GM23338 (cell line): ENCODE data around the gene SLC9A3. TPM values are rescaled to one million over a fixed set of nuclear protein-coding genes. Genes with fewer than 3 reads are reported as not detected.

Experiments
- ATAC-seq: fragments of 200-7000 bp; cut with Tn5 transposase; 3 replicates; pipeline ENCODE4 v1.9.1; 2020
- DNase-seq: peaks from one replicate; pipeline ENCODE4 v3.0.0-alpha.2; 2015; ENCODE audit warnings: low spot score
- H2AFZ ChIP-seq: fragments of 200-600 bp; sonication (generic); 2 replicates; pipeline ENCODE4 v1.8.0; 2016; ENCODE audit warnings: antibody characterized with exemption, mild to moderate bottlenecking, moderate library complexity
- H3F3A ChIP-seq: fragments of 200-600 bp; sonication (generic); replicated peaks from 2 replicates; pipeline ENCODE4 v1.8.0; 2017; ENCODE audit warnings: antibody characterized with exemption, mixed run types, low read depth
- H3K27ac ChIP-seq: fragments of 200-600 bp; sonication (generic); 2 replicates; pipeline ENCODE4 v1.6.1; 2016; ENCODE audit warnings: low read depth
- H3K27me3 ChIP-seq: fragments of 200-600 bp; sonication (generic); 2 replicates; pipeline ENCODE4 v1.8.0; 2016; ENCODE audit warnings: mild to moderate bottlenecking, mixed run types, moderate library complexity; ENCODE audit not compliant: insufficient read depth
- H3K36me3 ChIP-seq: fragments of 200-600 bp; sonication (generic); 2 replicates; pipeline ENCODE4 v1.8.0; 2016; ENCODE audit warnings: mild to moderate bottlenecking; ENCODE audit not compliant: insufficient read depth
- H3K4me1 ChIP-seq: fragments of 200-600 bp; sonication (generic); 2 replicates; pipeline ENCODE4 v1.8.0; 2016; ENCODE audit warnings: mild to moderate bottlenecking, moderate library complexity; ENCODE audit not compliant: insufficient read depth
- H3K4me2 ChIP-seq: fragments of 200-600 bp; sonication (generic); 2 replicates; pipeline ENCODE4 v1.7.1; 2017; ENCODE audit warnings: mixed run types
- H3K4me3 ChIP-seq: fragments of 200-600 bp; sonication (generic); 2 replicates; pipeline ENCODE4 v1.6.1; 2016; ENCODE audit warnings: mixed run types
- H3K79me2 ChIP-seq: fragments of 200-600 bp; sonication (generic); replicated peaks from 2 replicates; pipeline ENCODE4 v1.8.0; 2017; ENCODE audit warnings: mild to moderate bottlenecking; ENCODE audit not compliant: insufficient read depth
- H3K9me2 ChIP-seq: fragments of 200-600 bp; sonication (generic); 2 replicates; pipeline ENCODE4 v1.8.0; 2017; ENCODE audit not compliant: insufficient read depth
- H4K20me1 ChIP-seq: fragments of 200-600 bp; sonication (generic); replicated peaks from 2 replicates; pipeline ENCODE4 v1.8.0; 2017; ENCODE audit warnings: mild to moderate bottlenecking; ENCODE audit not compliant: insufficient read depth
- H3K27ac Mint-ChIP-seq: 2 replicates; pipeline ENCODE4 v1.8.0; 2020; ENCODE audit warnings: inconsistent platforms, mild to moderate bottlenecking, moderate library complexity, mixed read lengths
- H3K27me3 Mint-ChIP-seq: 3 replicates; pipeline ENCODE4 v1.8.0; 2022; ENCODE audit warnings: low read depth, mild to moderate bottlenecking, moderate library complexity, mixed read lengths, inconsistent platforms; ENCODE audit not compliant: insufficient read depth, poor library complexity
- H3K36me3 Mint-ChIP-seq: 3 replicates; pipeline ENCODE4 v1.8.0; 2021; ENCODE audit warnings: low read depth, mild to moderate bottlenecking, inconsistent platforms, moderate library complexity, mixed read lengths
- H3K4me1 Mint-ChIP-seq: 3 replicates; pipeline ENCODE4 v1.8.0; 2020; ENCODE audit warnings: mild to moderate bottlenecking, inconsistent platforms, mixed read lengths
- H3K4me3 Mint-ChIP-seq: 3 replicates; pipeline ENCODE4 v1.8.0; 2021; ENCODE audit warnings: moderate library complexity, mild to moderate bottlenecking, inconsistent platforms, mixed read lengths
- H3K9me3 Mint-ChIP-seq: 3 replicates; pipeline ENCODE4 v1.8.0; 2020; ENCODE audit warnings: moderate library complexity, mild to moderate bottlenecking, inconsistent platforms, mixed read lengths
- CREB1 ChIP-seq: fragments of 250-450 bp; sonication (Bioruptor Pico); IDR thresholded peaks from 2 replicates; pipeline ENCODE4 v1.5.0; 2020; ENCODE audit warnings: low read depth, mild to moderate bottlenecking, moderate library complexity
- CTCF ChIP-seq, 2 experiments: fragments of 200-600 bp in 1 of 2; sonication (generic) in 1 of 2; conservative IDR thresholded peaks; 2 replicates each; pipeline versions ENCODE4 v1.5.1 to v1.6.1; 2016 to 2017; ENCODE audit warnings: antibody characterized with exemption in 2 of 2, low read depth in 2 of 2, mild to moderate bottlenecking in 2 of 2, moderate library complexity in 1 of 2
- ETS1 ChIP-seq: IDR thresholded peaks from 2 replicates; pipeline ENCODE4 v1.6.1; 2016; ENCODE audit warnings: antibody characterized with exemption
- EZH2 ChIP-seq: fragments of 200-600 bp; sonication (generic); IDR thresholded peaks from one replicate; pipeline ENCODE4 v1.8.0; 2017; ENCODE audit warnings: antibody characterized with exemption, mild to moderate bottlenecking, low read depth; ENCODE audit not compliant: unreplicated experiment
- EZH2phosphoT487 ChIP-seq: fragments of 200-600 bp; sonication (generic); IDR thresholded peaks from one replicate; pipeline ENCODE4 v1.8.1; 2018; ENCODE audit warnings: antibody characterized with exemption; ENCODE audit not compliant: unreplicated experiment
- JUNB ChIP-seq: IDR thresholded peaks from one replicate; pipeline ENCODE4 v1.6.1; 2016; ENCODE audit warnings: antibody characterized with exemption; ENCODE audit not compliant: unreplicated experiment
- NANOG ChIP-seq: IDR thresholded peaks from 2 replicates; pipeline ENCODE4 v1.6.1; 2016; ENCODE audit warnings: antibody characterized with exemption, borderline replicate concordance
- POLR2AphosphoS5 ChIP-seq: IDR thresholded peaks from 2 replicates; pipeline ENCODE4 v1.6.1; 2016; ENCODE audit warnings: antibody characterized with exemption, low read depth
- REST ChIP-seq: IDR thresholded peaks from one replicate; pipeline ENCODE4 v1.6.1; 2018; ENCODE audit warnings: antibody characterized with exemption; ENCODE audit not compliant: unreplicated experiment
- STAT1 ChIP-seq: IDR thresholded peaks from one replicate; pipeline ENCODE4 v1.6.1; 2016; ENCODE audit warnings: antibody characterized with exemption; ENCODE audit not compliant: unreplicated experiment
- ZNF114 ChIP-seq: fragments of 250-450 bp; sonication (Bioruptor Pico); IDR thresholded peaks from 2 replicates; pipeline ENCODE4 v1.5.0; 2020; ENCODE audit warnings: mild to moderate bottlenecking, moderate library complexity
- ZNF331 ChIP-seq: fragments of 250-450 bp; sonication (Bioruptor Pico); IDR thresholded peaks from 2 replicates; pipeline ENCODE4 v1.5.0; 2020; ENCODE audit warnings: low read depth, mild to moderate bottlenecking, moderate library complexity
- ZNF462 ChIP-seq: fragments of 250-450 bp; sonication (Bioruptor Pico); IDR thresholded peaks from 2 replicates; pipeline ENCODE4 v1.5.0; 2020; ENCODE audit warnings: mild to moderate bottlenecking, moderate library complexity
- polyA plus RNA-seq: library from polyadenylated mRNA; unstranded; fragments of >200 nt; fragmentation: Nextera tagmentation; extraction: Ambion mirVana; gene quantifications from 2 replicates; pipeline ENCODE4 v1.2.1, GENCODE V29; 2016
- total RNA-seq: library from RNA; depleted of rRNA; stranded (reverse); fragments of >200 nt; shearing (Covaris generic); gene quantifications from 2 replicates; pipeline ENCODE4 v1.2.3, GENCODE V29; 2014

The SLC9A3 gene
- total and polyA plus RNA-seq, 2 experiments from 2014 or later, result 0.39 to 3.1 TPM

- ATAC-seq, result no peak
Measured at GRCh38 chr5:569358-569867, 45.2 kb upstream of the SLC9A3 start.

More at GRCh38 chr5:569358-569867, 45.2 kb upstream of the SLC9A3 start:
- no peak overlapping the region for H3K4me2 ChIP-seq
- no peaks in the 10 kb centered on the region for H4K20me1 ChIP-seq
- H3K27me3 Mint-ChIP-seq, result peaks cover 17% of the 10 kb centered on the region
- no peaks in the 10 kb centered on the region for H3K9me2 ChIP-seq
- no peak overlapping the region for H3K27ac ChIP-seq
- no peaks in the 10 kb centered on the region for H3K36me3 ChIP-seq
- H3K4me1 ChIP-seq, result no peaks in the 10 kb centered on the region; the same call in 1 of the 2 replicates
- H3K4me1 Mint-ChIP-seq, result no peaks in the 10 kb centered on the region; the same call in 1 of the 3 replicates
- DNase-seq, result no peak
- H3K27ac Mint-ChIP-seq, result no peak overlapping the region
- H2AFZ ChIP-seq, result no peak overlapping the region; the same call in 1 of the 2 replicates
- H3K36me3 Mint-ChIP-seq, result no peaks in the 10 kb centered on the region; the same call in 2 of the 3 replicates
- H3K27me3 ChIP-seq, result peaks cover 14% of the 10 kb centered on the region
- H3K4me3 Mint-ChIP-seq, result no peak overlapping the region
- TF ChIP-seq POLR2AphosphoS5 (no peak), NANOG (no peak), EZH2 (no peak), CREB1 (CRISPR knock-in tag) (no peak), JUNB (no peak), ZNF114 (CRISPR knock-in tag) (no peak), ZNF462 (CRISPR knock-in tag) (no peak), EZH2phosphoT487 (no peak), ETS1 (no peak), ZNF331 (no peak), STAT1 (no peak), REST (no peak), CTCF (conservative IDR thresholded peaks at IDR 0.05; ENCODE audit: low read depth in 2 of 2) (no peak)
- H3F3A ChIP-seq, result no peaks in the 10 kb centered on the region
- no peak overlapping the region for H3K4me3 ChIP-seq
- no peaks in the 10 kb centered on the region for H3K79me2 ChIP-seq
- H3K9me3 Mint-ChIP-seq, result no peaks in the 10 kb centered on the region; the same call in 1 of the 3 replicates
